Subcutaneous adipose tissue (tissue), 4 donors: ENCODE data around the gene IGBP1. TPM values are rescaled to one million over a fixed set of nuclear protein-coding genes. Genes with fewer than 3 reads are reported as not detected.

ENCODE experiments used
- CTCF ChIP-seq: fragments of 450-650 bp; IDR thresholded peaks from one replicate; pipeline ENCODE4 v1.5.1; 2016; ENCODE audit warnings: low read depth, mild to moderate bottlenecking, control low read depth, antibody characterized with exemption, moderate library complexity
- total RNA-seq, 4 donors: library from RNA; depleted of rRNA; stranded (reverse); fragments of >200 nt; gene quantifications; one replicate each; pipeline ENCODE4 v1.1.0, GENCODE V29; 2016

The IGBP1 gene
- total RNA-seq, 4 donors from 2014 or later = 55.8 to 86.7 (median 74.6) TPM

DNA sequence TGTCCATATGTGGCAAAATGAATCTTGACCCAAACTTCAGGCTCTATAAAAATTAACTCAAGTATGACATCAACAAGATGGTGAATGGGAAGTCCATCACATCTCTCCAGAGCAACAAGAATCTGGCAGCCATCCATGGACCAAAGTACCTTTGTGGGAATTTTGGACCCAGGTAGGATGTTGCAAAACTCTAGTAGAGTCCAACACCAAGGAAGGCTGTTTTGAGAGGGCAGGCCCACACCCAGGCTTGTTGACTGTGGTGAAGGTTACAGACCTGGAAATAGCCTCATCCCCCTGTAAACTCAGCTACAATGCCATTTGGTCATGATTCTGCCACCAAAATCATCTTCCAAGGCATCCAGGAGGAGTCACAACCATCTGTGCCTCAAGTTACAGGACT, 57.0 kb downstream of the IGBP1 start:
- TF ChIP-seq CTCF = no peak

GRCh38 chrX:70196961-70197720, 63.9 kb downstream of the IGBP1 start:
- no peak for TF ChIP-seq CTCF

- TF ChIP-seq CTCF = no peak
Measured at GRCh38 chrX:70201732-70202131, 68.5 kb downstream of the IGBP1 start.

GRCh38 chrX:70208479-70208878, 75.2 kb downstream of the IGBP1 start:
- TF ChIP-seq CTCF = no peak

Other genes starting within 250 kb of the IGBP1 start
- under 1 TPM in 1 of 4 donors, not detected in 3; 0.17 TPM for gene AWAT2, start 83.5 kb upstream of the IGBP1 start, total RNA-seq
- gene OTUD6A, start 71.0 kb upstream of the IGBP1 start, total RNA-seq = not detected
- gene DGAT2L6, start 44.0 kb downstream of the IGBP1 start, total RNA-seq = not detected
- not detected for gene AWAT1, start 101.2 kb downstream of the IGBP1 start, total RNA-seq
- gene P2RY4, start 126.8 kb downstream of the IGBP1 start, total RNA-seq = 1 to 10 TPM in 1 of 4 donors, under 1 TPM in 2, not detected in 1; 0.51 to 2.1 (median 0.75) TPM
- gene ARR3, start 134.9 kb downstream of the IGBP1 start, total RNA-seq = not detected
- gene RAB41, start 148.7 kb downstream of the IGBP1 start, total RNA-seq = not detected
- 10 to 100 TPM; 19.4 to 30.7 (median 29.6) TPM for gene PDZD11, start 156.5 kb downstream of the IGBP1 start, total RNA-seq
- 1 to 10 TPM in 1 of 4 donors, under 1 TPM in 2, not detected in 1; 0.16 to 1.9 (median 0.88) TPM for gene KIF4A, start 156.7 kb downstream of the IGBP1 start, total RNA-seq